Stomach (tissue), 9 donors: ENCODE data around the gene DCLK2. TPM values are rescaled to one million over a fixed set of nuclear protein-coding genes. Genes with fewer than 3 reads are reported as not detected.
A peak's percentile ranks its signal among the peaks of the same experiment; 100 is the strongest.

Experiments used
- DNase-seq, 2 donors: peaks; one replicate each; pipeline versions ENCODE4 v3.0.0 to v3.0.0-alpha.2; 2013 to 2019
- H3K27ac ChIP-seq, 5 donors: fragments of 200-600 bp in 4 of 5; sonication (generic) in 4 of 5; one replicate each; pipeline ENCODE4 v1.5.1; 2013 to 2019; ENCODE audit warnings: mild to moderate bottlenecking in 1 of 5, moderate library complexity in 1 of 5
- H3K27me3 ChIP-seq, 3 donors: fragments of 200-600 bp; sonication (generic); one replicate each; pipeline ENCODE4 v1.5.1; 2017 to 2019; ENCODE audit warnings: mixed run types in 1 of 3
- H3K36me3 ChIP-seq, 4 donors: fragments of 200-600 bp; sonication (generic); 1 replicate in 3 of 4; 2 replicates in 1 of 4; pipeline ENCODE4 v1.5.1; 2016 to 2019
- H3K4me1 ChIP-seq, 4 donors: fragments of 200-600 bp; sonication (generic); one replicate each; pipeline ENCODE4 v1.5.1; 2016 to 2019
- H3K4me3 ChIP-seq, 4 donors: fragments of 200-600 bp; sonication (generic) in 3 of 4; one replicate each; pipeline ENCODE4 v1.5.1; 2016 to 2019; ENCODE audit warnings: mild to moderate bottlenecking in 1 of 4
- H3K9me3 ChIP-seq, 4 donors: fragments of 200-600 bp; sonication (generic); one replicate each; pipeline ENCODE4 v1.5.1; 2016 to 2019
- CTCF ChIP-seq, 7 experiments: fragments of 450-650 bp in 4 of 7; fragments of 200-600 bp in 3 of 7; sonication (generic) in 3 of 7; IDR thresholded peaks; one replicate each; pipeline ENCODE4 v1.5.1; 2016 to 2019; ENCODE audit warnings: antibody characterized with exemption in 7 of 7, control low read depth in 2 of 7, mild to moderate bottlenecking in 1 of 7
- EP300 ChIP-seq: sonication (generic); formaldehyde crosslinking; IDR thresholded peaks from one replicate; pipeline ENCODE4 v1.6.1; 2017; ENCODE audit warnings: antibody characterized with exemption
- POLR2A ChIP-seq, 4 donors: fragments of 450-650 bp; IDR thresholded peaks; one replicate each; pipeline ENCODE4 v1.6.1; 2016; ENCODE audit warnings: antibody characterized with exemption in 4 of 4, control low read depth in 2 of 4, mild to moderate bottlenecking in 1 of 4, moderate library complexity in 1 of 4
- POLR2AphosphoS5 ChIP-seq, 3 donors: sonication (generic); formaldehyde crosslinking; IDR thresholded peaks; one replicate each; pipeline ENCODE4 v1.6.1; 2016; ENCODE audit warnings: antibody characterized with exemption in 3 of 3
- WGBS, 5 donors: extraction: QIAGEN DNeasy Blood & Tissue Kit in 3 of 5; methylation state at CpG; one replicate each; pipeline versions ENCODE4 v1.1.5 to v1.1.7; 2013 to 2018; 5-methylcytosine and 5-hydroxymethylcytosine counted together
- intact Hi-C: fragments of 100-400 bp; cut with DNase I; formaldehyde crosslinking; loops from one replicate; pipeline ENCODE4 v1.15.1; 2023; ENCODE audit warnings: low total_unique reads
- polyA plus RNA-seq, 3 donors: library from polyadenylated mRNA; stranded (reverse); fragments of 200-250 nt; gene quantifications; one replicate each; pipeline ENCODE4 v1.2.3, GENCODE V29; 2013
- total RNA-seq, 5 donors: library from RNA; depleted of rRNA; stranded (reverse); fragments of >200 nt; gene quantifications; one replicate each; pipeline versions ENCODE4 v1.1.0 to v1.2.3, GENCODE V29; 2014 to 2016
- donor health status: healthy with polysubstance abuse.
- donor health status: Bipolar disorder and iron deficiency.
- donor health status: healthy.

The DCLK2 gene
- total and polyA plus RNA-seq, 8 donors: 0.61 to 16.3 (median 1.7) TPM

GRCh38 chr4:150212927-150213326 lies 134.7 kb downstream of the DCLK2 start:
- intact Hi-C loops: loop anchor here (10.0 kb wide), 1 partner anchor 198 kb away; no protein-coding TSS in a partner anchor
- TF ChIP-seq POLR2A (IDR thresholded peaks at IDR 0.05): no peak
- no peak for TF ChIP-seq EP300
- TF ChIP-seq POLR2AphosphoS5 (IDR thresholded peaks at IDR 0.05): no peak
- TF ChIP-seq CTCF (IDR thresholded peaks at IDR 0.05): no peak

GRCh38 chr4:150215601-150216000 lies 137.4 kb downstream of the DCLK2 start:
- H3K4me1 ChIP-seq: peaks cover 0 to 13% (median 5%) of the 10 kb centered on the region in 4 donors
- H3K27me3 ChIP-seq: no peaks in the 10 kb centered on the region
- no peak overlapping the region for H3K27ac ChIP-seq
- peak in 1 of 2 donors; percentile 22 for DNase-seq
- no peak for TF ChIP-seq EP300
- no peak for TF ChIP-seq POLR2A (IDR thresholded peaks at IDR 0.05)
- no peak for TF ChIP-seq POLR2AphosphoS5 (IDR thresholded peaks at IDR 0.05)
- TF ChIP-seq CTCF (IDR thresholded peaks at IDR 0.05): no peak
- H3K4me3 ChIP-seq: no peak overlapping the region
- no peaks in the 10 kb centered on the region for H3K36me3 ChIP-seq
- intact Hi-C loops: loop anchor here (10.0 kb wide), 1 partner anchor 201 kb away; no protein-coding TSS in a partner anchor
- no peaks in the 10 kb centered on the region for H3K9me3 ChIP-seq
- WGBS, 5 donors: 59 to 80% (median 69%) methylated on average over 3 of the region's 3 CpGs

More at GRCh38 chr4:150212927-150213326, 134.7 kb downstream of the DCLK2 start:
- no peak overlapping the region for H3K4me3 ChIP-seq
- H3K27me3 ChIP-seq: no peaks in the 10 kb centered on the region
- 69 to 90% (median 79%) methylated on average over 2 of the region's 2 CpGs for WGBS, 5 donors
- H3K9me3 ChIP-seq: no peaks in the 10 kb centered on the region
- H3K36me3 ChIP-seq: no peaks in the 10 kb centered on the region
- no peak overlapping the region for H3K27ac ChIP-seq
- peaks cover 0 to 10% (median 5%) of the 10 kb centered on the region in 4 donors for H3K4me1 ChIP-seq
- DNase-seq: no peak

- TF ChIP-seq POLR2AphosphoS5 (IDR thresholded peaks at IDR 0.05) (no peak), POLR2A (IDR thresholded peaks at IDR 0.05) (no peak), EP300 (no peak), CTCF (IDR thresholded peaks at IDR 0.05) (no peak)
- H3K4me1 ChIP-seq: peaks cover 0 to 13% (median 5%) of the 10 kb centered on the region in 4 donors
- no peak for DNase-seq
- no peaks in the 10 kb centered on the region for H3K36me3 ChIP-seq
- intact Hi-C loops: loop anchor here (10.0 kb wide), 1 partner anchor 202 kb away; no protein-coding TSS in a partner anchor
- 84 to 94% (median 90%) methylated on average over 5 of the region's 5 CpGs for WGBS, 5 donors
- no peak overlapping the region for H3K4me3 ChIP-seq
- no peak overlapping the region for H3K27ac ChIP-seq
- H3K27me3 ChIP-seq: no peaks in the 10 kb centered on the region
- H3K9me3 ChIP-seq: no peaks in the 10 kb centered on the region
Measured at GRCh38 chr4:150216726-150217125, 138.5 kb downstream of the DCLK2 start.

- Histone ChIP-seq H3K27me3 (no peaks in the 10 kb centered on the region), H3K27ac (no peak overlapping the region)
- WGBS, 5 donors: 28 to 46% (median 32%) methylated on average over 3 of the region's 3 CpGs
Measured at GRCh38 chr4:150217192-150217591, 138.9 kb downstream of the DCLK2 start.

More at GRCh38 chr4:150217192-150217591, 138.9 kb downstream of the DCLK2 start:
- intact Hi-C loops: loop anchor here (10.0 kb wide), 1 partner anchor 202 kb away; no protein-coding TSS in a partner anchor
- Histone ChIP-seq H3K9me3 (no peaks in the 10 kb centered on the region), H3K4me1 (peaks cover 0 to 13% (median 5%) of the 10 kb centered on the region in 4 donors), H3K36me3 (no peaks in the 10 kb centered on the region), H3K4me3 (no peak overlapping the region)
- peak in 1 of 2 donors; percentile 63 for DNase-seq
- no peak for TF ChIP-seq POLR2AphosphoS5 (IDR thresholded peaks at IDR 0.05)
- TF ChIP-seq CTCF (IDR thresholded peaks at IDR 0.05): no peak
- TF ChIP-seq POLR2A (IDR thresholded peaks at IDR 0.05): no peak
- no peak for TF ChIP-seq EP300
